Breast epithelium (tissue), 4 donors: Measurements from ENCODE around the gene SPECC1L. TPM values are rescaled to one million over a fixed set of nuclear protein-coding genes. Genes with fewer than 3 reads are reported as not detected.

Experiments
- DNase-seq, 2 donors: peaks; one replicate each; pipeline ENCODE4 v3.0.0-alpha.2; 2019; ENCODE audit warnings: low spot score in 2 of 2
- H3K27ac ChIP-seq, 2 donors: fragments of 200-600 bp; sonication (generic) in 1 of 2; one replicate each; pipeline ENCODE4 v1.5.1; 2016 to 2019; ENCODE audit warnings: mild to moderate bottlenecking in 1 of 2
- H3K27me3 ChIP-seq, 2 donors: fragments of 200-600 bp; sonication (generic) in 1 of 2; one replicate each; pipeline versions ENCODE4 v1.5.1 to v1.6.0; 2017 to 2019; ENCODE audit warnings: control low read depth in 1 of 2, mild to moderate bottlenecking in 1 of 2
- H3K36me3 ChIP-seq: fragments of 200-600 bp; one replicate; pipeline ENCODE4 v1.5.1; 2019
- H3K4me1 ChIP-seq, 2 donors: fragments of 200-600 bp; sonication (generic); one replicate each; pipeline ENCODE4 v1.5.1; 2016 to 2019; ENCODE audit warnings: control low read depth in 1 of 2
- H3K4me3 ChIP-seq, 3 donors: fragments of 200-600 bp; sonication (generic); 1 replicate in 2 of 3; 2 replicates in 1 of 3; pipeline ENCODE4 v1.5.1; 2016 to 2019; ENCODE audit warnings: mild to moderate bottlenecking in 3 of 3, moderate library complexity in 2 of 3
- H3K9me3 ChIP-seq, 2 donors: fragments of 200-600 bp; sonication (generic) in 1 of 2; one replicate each; pipeline ENCODE4 v1.5.1; 2016 to 2019; ENCODE audit warnings: control low read depth in 1 of 2
- POLR2A ChIP-seq: fragments of 450-650 bp; IDR thresholded peaks from one replicate; pipeline ENCODE4 v1.6.1; 2016; ENCODE audit warnings: antibody characterized with exemption, mild to moderate bottlenecking, moderate library complexity
- POLR2AphosphoS5 ChIP-seq, 3 donors: sonication (generic); formaldehyde crosslinking; IDR thresholded peaks; one replicate each; pipeline ENCODE4 v1.6.1; 2017; ENCODE audit warnings: antibody characterized with exemption in 3 of 3
- intact Hi-C: fragments of 100-400 bp; cut with DNase I; formaldehyde crosslinking; loops from one replicate; pipeline ENCODE4 v1.15.1; 2023; ENCODE audit warnings: low total_unique reads
- total RNA-seq, 3 donors: library from RNA; depleted of rRNA; stranded (reverse); fragments of >200 nt; gene quantifications; one replicate each; pipeline ENCODE4 v1.1.0, GENCODE V29; 2016
- TF ChIP-seq, protein P1 (sequence below), 3 donors: fragments of 450-650 bp; IDR thresholded peaks; one replicate each; pipeline ENCODE4 v1.5.1; 2016 to 2017; ENCODE audit warnings: antibody characterized with exemption in 3 of 3, mild to moderate bottlenecking in 3 of 3, moderate library complexity in 3 of 3

Gene SPECC1L
- total RNA-seq, 3 donors from 2014 or later, result 33.4 to 61.0 (median 53.7) TPM

DNA sequence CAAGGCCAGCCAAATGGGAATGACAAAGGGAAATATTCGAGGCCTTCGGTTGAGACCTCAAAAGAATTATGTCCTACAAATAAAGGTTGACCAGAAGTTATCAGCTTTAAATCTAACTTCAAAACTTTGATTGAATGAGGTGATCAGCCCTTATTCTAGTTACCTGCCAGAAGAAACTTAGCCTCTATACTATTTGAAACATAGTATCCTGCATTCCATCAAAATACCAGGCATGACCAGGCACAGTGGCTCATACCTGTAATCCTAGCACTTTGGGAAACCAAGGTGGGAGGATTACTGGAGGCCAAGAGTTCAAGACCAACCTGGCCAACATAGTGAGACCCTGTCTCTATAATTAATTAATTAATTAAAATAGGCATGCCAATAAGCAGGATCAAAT is 112.4 kb downstream of the SPECC1L start:
- intact Hi-C loops, result no loop called here
- no peak overlapping the region for H3K4me3 ChIP-seq
- TF ChIP-seq, protein P1, sequence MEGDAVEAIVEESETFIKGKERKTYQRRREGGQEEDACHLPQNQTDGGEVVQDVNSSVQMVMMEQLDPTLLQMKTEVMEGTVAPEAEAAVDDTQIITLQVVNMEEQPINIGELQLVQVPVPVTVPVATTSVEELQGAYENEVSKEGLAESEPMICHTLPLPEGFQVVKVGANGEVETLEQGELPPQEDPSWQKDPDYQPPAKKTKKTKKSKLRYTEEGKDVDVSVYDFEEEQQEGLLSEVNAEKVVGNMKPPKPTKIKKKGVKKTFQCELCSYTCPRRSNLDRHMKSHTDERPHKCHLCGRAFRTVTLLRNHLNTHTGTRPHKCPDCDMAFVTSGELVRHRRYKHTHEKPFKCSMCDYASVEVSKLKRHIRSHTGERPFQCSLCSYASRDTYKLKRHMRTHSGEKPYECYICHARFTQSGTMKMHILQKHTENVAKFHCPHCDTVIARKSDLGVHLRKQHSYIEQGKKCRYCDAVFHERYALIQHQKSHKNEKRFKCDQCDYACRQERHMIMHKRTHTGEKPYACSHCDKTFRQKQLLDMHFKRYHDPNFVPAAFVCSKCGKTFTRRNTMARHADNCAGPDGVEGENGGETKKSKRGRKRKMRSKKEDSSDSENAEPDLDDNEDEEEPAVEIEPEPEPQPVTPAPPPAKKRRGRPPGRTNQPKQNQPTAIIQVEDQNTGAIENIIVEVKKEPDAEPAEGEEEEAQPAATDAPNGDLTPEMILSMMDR (IDR thresholded peaks at IDR 0.05), result no peak
- TF ChIP-seq POLR2A (no peak), POLR2AphosphoS5 (IDR thresholded peaks at IDR 0.05) (no peak)
- H3K4me1 ChIP-seq, result no peaks in the 10 kb centered on the region
- no peak overlapping the region for H3K27ac ChIP-seq
- DNase-seq, result no peak
- no peaks in the 10 kb centered on the region for H3K36me3 ChIP-seq
- no peaks in the 10 kb centered on the region for H3K27me3 ChIP-seq
- H3K9me3 ChIP-seq, result no peaks in the 10 kb centered on the region

DNA sequence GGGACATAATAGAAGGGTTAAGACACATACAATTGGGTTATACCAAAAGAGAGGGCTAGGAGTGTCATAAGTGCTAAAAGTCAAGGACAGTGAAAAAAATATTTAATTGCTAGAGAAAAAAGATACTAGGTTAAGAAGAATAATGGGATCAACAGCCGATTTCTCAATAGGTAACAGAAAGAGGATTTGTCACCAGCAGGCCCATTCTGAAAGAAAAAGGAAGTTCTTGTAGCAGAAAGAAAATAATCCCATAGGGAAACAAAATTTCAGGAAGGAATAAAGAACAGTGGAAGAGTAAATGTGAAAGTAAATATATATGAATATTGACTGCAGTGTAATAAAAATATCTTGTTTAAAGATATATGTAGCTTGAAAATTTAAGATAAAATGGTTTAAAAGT is 113.5 kb downstream of the SPECC1L start:
- no peaks in the 10 kb centered on the region for H3K36me3 ChIP-seq
- H3K27me3 ChIP-seq, result no peaks in the 10 kb centered on the region
- TF ChIP-seq, protein P1 (IDR thresholded peaks at IDR 0.05), result no peak
- no peak for TF ChIP-seq POLR2A
- TF ChIP-seq POLR2AphosphoS5 (IDR thresholded peaks at IDR 0.05), result no peak
- DNase-seq, result no peak
- no peak overlapping the region for H3K4me3 ChIP-seq
- H3K4me1 ChIP-seq, result no peaks in the 10 kb centered on the region
- no peak overlapping the region for H3K27ac ChIP-seq
- no peaks in the 10 kb centered on the region for H3K9me3 ChIP-seq
- intact Hi-C loops, result no loop called here

DNA sequence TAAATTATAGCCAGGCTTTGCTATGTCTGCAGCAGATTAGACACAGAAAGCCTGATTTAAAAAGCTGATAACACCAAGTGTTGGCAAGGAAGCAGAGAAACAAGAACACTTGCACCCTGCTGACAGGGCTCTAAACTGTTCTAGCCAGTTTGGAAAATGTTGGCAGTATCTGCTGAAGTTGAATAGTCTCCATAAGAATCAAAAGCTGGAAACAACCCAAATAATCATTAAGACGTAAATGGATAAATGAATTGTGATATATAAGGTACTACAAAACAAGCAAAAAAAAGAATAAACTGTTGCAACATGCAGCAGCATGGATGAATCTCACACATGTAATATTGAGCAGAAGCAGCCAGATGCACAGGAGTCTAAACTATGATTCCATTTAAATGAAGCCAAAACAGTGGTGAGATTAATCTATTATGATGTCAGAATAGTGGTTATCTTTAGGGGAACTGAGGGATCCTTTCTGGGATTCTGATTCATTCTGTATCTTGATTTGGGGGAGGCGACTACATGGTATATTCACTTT is 116.4 kb downstream of the SPECC1L start:
- no peaks in the 10 kb centered on the region for H3K4me1 ChIP-seq
- intact Hi-C loops, result no loop called here
- no peaks in the 10 kb centered on the region for H3K27me3 ChIP-seq
- H3K9me3 ChIP-seq, result no peaks in the 10 kb centered on the region
- H3K4me3 ChIP-seq, result no peak overlapping the region
- H3K27ac ChIP-seq, result no peak overlapping the region
- TF ChIP-seq POLR2AphosphoS5 (IDR thresholded peaks at IDR 0.05) (no peak), POLR2A (no peak)
- TF ChIP-seq, protein P1 (IDR thresholded peaks at IDR 0.05), result no peak
- H3K36me3 ChIP-seq, result no peaks in the 10 kb centered on the region
- DNase-seq, result no peak

DNA sequence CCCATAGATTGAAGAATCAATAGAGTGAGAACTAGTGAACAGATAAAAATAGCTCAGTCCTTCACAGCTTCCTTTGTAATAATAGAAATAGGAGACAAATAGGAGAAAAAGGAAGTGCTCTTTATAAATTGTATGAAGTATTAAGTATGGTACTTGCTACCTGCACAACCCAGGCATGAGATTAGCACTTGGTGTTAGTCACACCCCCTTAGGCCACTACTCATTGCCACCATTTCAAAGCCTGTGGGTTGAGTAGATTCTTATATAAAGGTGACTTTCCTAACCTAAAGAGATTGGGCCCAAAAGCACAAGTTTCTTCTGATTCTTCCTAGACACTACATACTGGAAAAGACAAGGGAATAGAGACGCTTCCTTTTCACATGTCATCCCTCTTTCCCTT is 119.0 kb downstream of the SPECC1L start:
- no peaks in the 10 kb centered on the region for H3K27me3 ChIP-seq
- intact Hi-C loops, result no loop called here
- TF ChIP-seq, protein P1 (IDR thresholded peaks at IDR 0.05), result no peak
- TF ChIP-seq POLR2AphosphoS5 (IDR thresholded peaks at IDR 0.05), result no peak
- no peak for TF ChIP-seq POLR2A

DNA sequence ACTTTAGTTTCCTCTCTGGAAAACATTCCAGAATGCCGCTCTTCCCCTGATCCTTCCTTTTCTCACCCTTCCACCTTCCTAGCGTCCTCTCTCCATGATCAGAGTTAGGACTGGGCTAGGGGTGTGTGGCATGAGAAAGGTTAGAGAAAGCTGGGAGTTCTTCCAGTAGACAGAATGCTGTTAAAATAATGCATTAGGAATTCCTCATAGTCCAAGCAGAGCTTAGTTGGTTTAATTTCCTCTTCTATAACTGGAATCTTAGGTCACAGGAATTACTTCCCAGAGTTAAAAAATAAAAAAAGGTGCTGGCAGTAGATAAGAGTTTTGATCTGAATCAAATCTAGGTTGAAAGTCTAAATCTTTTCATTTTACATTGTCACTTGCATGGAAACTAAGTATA is 119.5 kb downstream of the SPECC1L start:
- Histone ChIP-seq H3K9me3 (no peaks in the 10 kb centered on the region), H3K36me3 (no peaks in the 10 kb centered on the region), H3K27ac (no peak overlapping the region), H3K4me1 (no peaks in the 10 kb centered on the region), H3K27me3 (no peaks in the 10 kb centered on the region), H3K4me3 (no peak overlapping the region)
- no peak for DNase-seq
- no peak for TF ChIP-seq POLR2AphosphoS5 (IDR thresholded peaks at IDR 0.05)
- TF ChIP-seq, protein P1 (IDR thresholded peaks at IDR 0.05), result no peak
- no peak for TF ChIP-seq POLR2A
- intact Hi-C loops, result no loop called here

More for the DNA sequence above, 119.0 kb downstream of the SPECC1L start:
- no peaks in the 10 kb centered on the region for H3K4me1 ChIP-seq
- no peak overlapping the region for H3K27ac ChIP-seq
- no peaks in the 10 kb centered on the region for H3K36me3 ChIP-seq
- no peak for DNase-seq
- H3K9me3 ChIP-seq, result no peaks in the 10 kb centered on the region
- H3K4me3 ChIP-seq, result no peak overlapping the region
